ENCODE data around the gene EVA1C.
"Not testable (repeated sequence)": the region's sequence is repeated elsewhere in the genome, so short reads cannot be mapped to it uniquely, and the experiment has no call there.

Gene EVA1C

DNA sequence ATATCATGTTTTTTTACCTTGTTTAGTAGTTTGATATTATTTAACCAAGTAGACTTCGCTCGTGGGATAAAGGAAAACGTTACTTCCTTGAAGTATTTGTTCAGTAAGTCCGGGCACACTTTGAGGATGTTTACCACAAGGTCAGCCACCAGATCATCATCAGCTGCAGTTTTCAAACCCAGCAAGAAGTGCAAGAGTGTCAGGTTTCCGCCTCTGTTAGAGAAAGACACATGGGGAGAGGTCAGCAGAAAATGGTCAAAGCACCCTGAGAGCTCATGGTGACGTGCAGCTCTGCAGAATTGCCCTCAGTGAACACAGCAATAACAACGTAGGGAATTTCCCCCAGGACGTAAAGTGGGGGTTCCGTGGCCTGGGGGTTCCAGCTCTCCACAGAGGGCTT is 44.1 kb upstream of the EVA1C start:
- no peak overlapping the region for H3K27ac ChIP-seq
- no peak for DNase-seq
- H3K4me3 ChIP-seq (ENCODE audit: low read depth, low read length): no peak overlapping the region
- H3K36me3 ChIP-seq: peaks cover 64% of the 10 kb centered on the region
- no peaks in the 10 kb centered on the region for H3K27me3 ChIP-seq (ENCODE audit: insufficient read depth, low read depth, severe bottlenecking)
- TF ChIP-seq, protein P1, sequence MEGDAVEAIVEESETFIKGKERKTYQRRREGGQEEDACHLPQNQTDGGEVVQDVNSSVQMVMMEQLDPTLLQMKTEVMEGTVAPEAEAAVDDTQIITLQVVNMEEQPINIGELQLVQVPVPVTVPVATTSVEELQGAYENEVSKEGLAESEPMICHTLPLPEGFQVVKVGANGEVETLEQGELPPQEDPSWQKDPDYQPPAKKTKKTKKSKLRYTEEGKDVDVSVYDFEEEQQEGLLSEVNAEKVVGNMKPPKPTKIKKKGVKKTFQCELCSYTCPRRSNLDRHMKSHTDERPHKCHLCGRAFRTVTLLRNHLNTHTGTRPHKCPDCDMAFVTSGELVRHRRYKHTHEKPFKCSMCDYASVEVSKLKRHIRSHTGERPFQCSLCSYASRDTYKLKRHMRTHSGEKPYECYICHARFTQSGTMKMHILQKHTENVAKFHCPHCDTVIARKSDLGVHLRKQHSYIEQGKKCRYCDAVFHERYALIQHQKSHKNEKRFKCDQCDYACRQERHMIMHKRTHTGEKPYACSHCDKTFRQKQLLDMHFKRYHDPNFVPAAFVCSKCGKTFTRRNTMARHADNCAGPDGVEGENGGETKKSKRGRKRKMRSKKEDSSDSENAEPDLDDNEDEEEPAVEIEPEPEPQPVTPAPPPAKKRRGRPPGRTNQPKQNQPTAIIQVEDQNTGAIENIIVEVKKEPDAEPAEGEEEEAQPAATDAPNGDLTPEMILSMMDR (IDR thresholded peaks at IDR 0.05; ENCODE audit: low read depth, low read length): no peak
- no peaks in the 10 kb centered on the region for H3K9me3 ChIP-seq (ENCODE audit: severe bottlenecking)

DNA sequence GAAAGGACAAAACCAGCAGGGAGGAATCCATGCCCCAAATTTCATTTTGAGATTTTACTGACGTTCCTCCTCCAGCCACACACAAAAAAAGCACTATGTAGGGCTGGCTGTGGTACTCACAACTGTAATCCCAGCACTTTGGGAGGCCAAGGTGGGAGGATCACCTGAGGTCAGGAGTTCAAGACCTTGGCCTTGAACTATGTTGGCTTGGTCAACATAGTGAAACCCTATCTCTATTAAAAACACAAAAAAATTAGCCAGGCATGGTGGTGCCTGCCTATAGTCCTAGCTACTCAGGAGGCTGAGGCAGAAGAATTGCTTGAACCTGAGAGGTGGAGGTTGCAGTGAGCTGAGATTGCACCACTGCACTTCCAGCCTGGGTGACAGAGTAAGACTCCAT is 43.5 kb upstream of the EVA1C start:
- not testable (repeated sequence) for H3K27ac ChIP-seq; H3K9me3 ChIP-seq (ENCODE audit: severe bottlenecking); H3K4me3 ChIP-seq (ENCODE audit: low read depth, low read length); H3K27me3 ChIP-seq (ENCODE audit: insufficient read depth, low read depth, severe bottlenecking); DNase-seq
- peaks cover 65% of the 10 kb centered on the region for H3K36me3 ChIP-seq

DNA sequence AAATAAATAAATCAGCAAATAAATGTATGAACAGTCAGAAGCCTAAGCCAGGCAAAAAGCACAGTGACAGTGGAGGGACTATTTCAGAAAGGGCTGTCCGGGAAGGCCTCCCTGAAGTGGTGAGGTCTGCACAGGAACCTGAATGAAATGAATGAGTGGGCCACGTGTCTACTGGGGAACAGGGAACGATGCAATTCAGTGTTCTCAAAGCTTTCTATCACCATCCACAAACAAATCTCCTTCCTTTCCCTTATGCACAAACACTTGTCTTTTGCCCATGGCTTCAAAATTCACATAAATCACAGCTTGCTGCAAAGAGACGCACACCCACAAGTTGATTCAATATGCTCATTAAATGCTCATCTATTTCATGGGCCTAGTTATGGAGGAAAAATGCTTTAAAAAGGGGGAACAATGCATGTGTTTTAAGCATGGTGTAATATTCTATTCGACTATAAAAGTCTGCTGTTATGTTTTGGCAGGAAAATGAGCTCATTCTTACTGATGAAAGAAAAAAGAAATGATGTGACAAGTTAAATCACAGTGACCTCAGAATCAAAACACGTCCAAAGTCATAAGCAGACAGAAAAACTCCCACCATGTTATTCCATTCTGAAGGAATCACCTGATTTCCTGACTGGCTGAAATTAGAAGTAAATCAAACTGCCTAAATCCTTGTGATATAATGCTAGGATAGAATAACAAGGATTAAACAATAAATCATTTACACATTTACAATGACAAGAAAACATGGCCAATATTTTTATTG is 41.3 kb upstream of the EVA1C start:
- Histone ChIP-seq H3K27me3 (ENCODE audit: insufficient read depth, low read depth, severe bottlenecking) (no peaks in the 10 kb centered on the region), H3K9me3 (ENCODE audit: severe bottlenecking) (no peaks in the 10 kb centered on the region), H3K27ac (no peak overlapping the region), H3K4me3 (ENCODE audit: low read depth, low read length) (no peak overlapping the region), H3K36me3 (peaks cover 56% of the 10 kb centered on the region)
- no peak for DNase-seq
- TF ChIP-seq, protein P1 (IDR thresholded peaks at IDR 0.05; ENCODE audit: low read depth, low read length): no peak

DNA sequence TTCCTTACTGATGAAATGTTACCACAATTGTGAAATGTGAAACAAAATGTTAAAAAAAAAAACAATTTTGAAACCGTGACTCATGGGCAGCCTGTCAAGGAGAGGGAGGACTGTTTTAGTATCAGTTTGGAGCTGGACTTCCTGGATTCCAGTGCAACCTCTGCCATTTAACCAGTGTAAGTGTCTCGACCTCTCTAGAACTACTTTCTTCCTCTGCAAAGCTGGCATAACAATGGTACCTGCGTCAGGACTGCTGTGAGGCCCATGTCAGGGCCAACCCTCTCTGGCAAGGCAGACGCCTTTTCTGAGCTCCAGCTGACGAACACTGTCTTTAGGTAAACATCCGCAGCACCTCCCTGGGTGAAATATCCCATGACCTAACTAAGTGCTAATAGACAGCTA is 40.6 kb upstream of the EVA1C start:
- H3K27ac ChIP-seq: no peak overlapping the region
- H3K27me3 ChIP-seq (ENCODE audit: insufficient read depth, low read depth, severe bottlenecking): no peaks in the 10 kb centered on the region
- DNase-seq: no peak
- TF ChIP-seq, protein P1 (IDR thresholded peaks at IDR 0.05; ENCODE audit: low read depth, low read length): no peak
- H3K36me3 ChIP-seq: peaks cover 50% of the 10 kb centered on the region
- no peak overlapping the region for H3K4me3 ChIP-seq (ENCODE audit: low read depth, low read length)
- no peaks in the 10 kb centered on the region for H3K9me3 ChIP-seq (ENCODE audit: severe bottlenecking)

DNA sequence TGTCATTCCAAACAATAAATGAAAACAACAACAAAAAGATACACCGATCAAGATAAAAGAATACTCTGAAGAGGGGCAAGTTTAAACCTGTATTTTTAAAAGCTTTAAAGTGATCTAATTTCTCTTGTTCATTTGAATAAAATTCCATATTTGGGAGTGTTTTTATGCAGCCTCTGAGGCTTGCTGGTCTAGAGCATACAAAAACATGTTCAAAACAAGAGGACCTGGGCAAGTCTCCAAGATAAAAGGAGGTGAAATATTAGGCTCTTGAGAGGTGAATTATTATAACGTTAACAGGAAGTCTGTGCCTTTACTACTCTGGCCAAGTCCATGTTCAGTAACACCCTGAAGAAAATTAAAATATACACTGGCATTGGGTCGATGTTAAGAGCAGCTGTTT is 39.8 kb upstream of the EVA1C start:
- no peak overlapping the region for H3K4me3 ChIP-seq (ENCODE audit: low read depth, low read length)
- no peaks in the 10 kb centered on the region for H3K9me3 ChIP-seq (ENCODE audit: severe bottlenecking)
- H3K36me3 ChIP-seq: peaks cover 47% of the 10 kb centered on the region
- no peaks in the 10 kb centered on the region for H3K27me3 ChIP-seq (ENCODE audit: insufficient read depth, low read depth, severe bottlenecking)
- no peak for DNase-seq
- TF ChIP-seq, protein P1 (IDR thresholded peaks at IDR 0.05; ENCODE audit: low read depth, low read length): no peak
- H3K27ac ChIP-seq: no peak overlapping the region

DNA sequence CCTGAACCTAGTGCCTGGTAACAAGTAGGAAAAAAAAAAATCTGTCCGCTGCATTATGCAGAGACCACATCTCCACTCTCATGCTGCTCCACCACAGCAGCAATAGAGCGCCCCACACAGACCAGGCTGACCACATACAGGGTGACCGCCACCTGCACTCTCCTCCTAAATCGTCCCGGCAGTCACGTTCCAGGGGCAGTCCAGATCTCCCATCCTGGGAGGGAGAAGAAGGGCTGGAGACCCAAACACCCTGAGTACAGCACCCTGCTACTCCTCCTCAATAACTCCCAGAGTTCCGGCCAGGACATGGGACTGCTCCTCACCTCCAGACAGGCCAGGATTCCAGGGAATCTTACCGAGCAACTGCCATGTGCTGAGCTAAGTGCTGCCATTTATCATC is 35.0 kb upstream of the EVA1C start:
- no peak overlapping the region for H3K27ac ChIP-seq
- TF ChIP-seq, protein P1 (IDR thresholded peaks at IDR 0.05; ENCODE audit: low read depth, low read length): no peak
- DNase-seq: no peak
- H3K9me3 ChIP-seq (ENCODE audit: severe bottlenecking): no peaks in the 10 kb centered on the region
- H3K36me3 ChIP-seq: peaks cover 40% of the 10 kb centered on the region
- no peak overlapping the region for H3K4me3 ChIP-seq (ENCODE audit: low read depth, low read length)
- no peaks in the 10 kb centered on the region for H3K27me3 ChIP-seq (ENCODE audit: insufficient read depth, low read depth, severe bottlenecking)
